Measurements from ENCODE around the gene ST14.
"Not testable (repeated sequence)": the region's sequence is repeated elsewhere in the genome, so short reads cannot be mapped to it uniquely, and the experiment has no call there.

The ST14 gene

DNA sequence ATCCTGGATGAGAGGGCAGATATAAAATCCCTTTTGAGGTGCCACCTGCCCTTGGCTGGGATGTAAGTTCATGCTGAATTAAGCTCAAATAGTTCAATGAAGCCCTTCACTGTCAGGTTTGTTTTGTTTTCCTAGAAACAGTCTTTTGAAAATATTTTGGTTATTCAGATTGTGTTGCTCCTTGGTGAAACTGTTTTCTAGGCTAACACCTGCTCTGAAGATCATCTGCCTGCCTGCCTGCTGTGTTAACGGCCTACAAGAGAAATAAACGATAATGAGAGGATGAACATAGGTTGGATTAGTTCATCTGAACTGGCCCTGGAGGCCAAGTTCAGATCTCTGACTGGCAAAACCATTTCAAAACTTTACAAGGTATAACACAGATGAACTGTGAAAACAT, 87.7 kb downstream of the ST14 start:
- Histone ChIP-seq H3K9me3 (ENCODE audit: control insufficient read depth, low read length) (no peaks in the 10 kb centered on the region), H3K27me3 (ENCODE audit: control insufficient read depth, insufficient read depth, low read length, poor library complexity, severe bottlenecking) (no peaks in the 10 kb centered on the region), H3K27ac (ENCODE audit: insufficient read depth, low read depth, low read length, poor library complexity, severe bottlenecking) (no peak overlapping the region), H3K36me3 (ENCODE audit: control insufficient read depth, insufficient read depth, low read length) (no peaks in the 10 kb centered on the region), H3K4me1 (ENCODE audit: control insufficient read depth, insufficient read depth, low read length) (no peaks in the 10 kb centered on the region), H3K4me3 (ENCODE audit: insufficient read depth, low read depth, low read length) (no peak overlapping the region)
- WGBS, 2 experiments: 91 to 100% methylated on average over 2 of the region's 2 CpGs

DNA sequence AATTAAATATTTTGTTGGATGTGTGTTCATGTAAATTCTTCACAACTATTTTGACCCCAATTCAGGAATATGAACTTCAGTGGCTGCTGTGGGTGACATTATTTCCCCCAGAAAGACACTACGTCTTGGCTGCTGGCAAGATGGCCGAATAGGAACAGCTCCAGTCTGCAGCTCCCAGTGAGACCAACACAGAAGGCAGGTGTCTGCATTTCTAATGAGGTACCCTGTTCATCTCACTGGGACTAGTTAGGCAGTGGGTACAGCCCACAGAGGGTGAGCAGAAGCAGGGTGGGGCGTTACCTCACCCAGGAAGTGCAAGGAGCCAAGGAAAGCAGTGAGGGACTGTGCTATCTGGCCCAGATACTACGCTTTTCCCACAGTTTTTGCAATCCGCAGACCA, 89.8 kb downstream of the ST14 start:
- no peaks in the 10 kb centered on the region for H3K27me3 ChIP-seq (ENCODE audit: control insufficient read depth, insufficient read depth, low read length, poor library complexity, severe bottlenecking)
- H3K4me1 ChIP-seq (ENCODE audit: control insufficient read depth, insufficient read depth, low read length): no peaks in the 10 kb centered on the region
- H3K36me3 ChIP-seq (ENCODE audit: control insufficient read depth, insufficient read depth, low read length): no peaks in the 10 kb centered on the region
- 95 to 97% methylated on average over 5 of the region's 5 CpGs for WGBS, 2 experiments
- H3K9me3 ChIP-seq (ENCODE audit: control insufficient read depth, low read length): no peaks in the 10 kb centered on the region
- H3K4me3 ChIP-seq (ENCODE audit: insufficient read depth, low read depth, low read length): no peak overlapping the region
- no peak overlapping the region for H3K27ac ChIP-seq (ENCODE audit: insufficient read depth, low read depth, low read length, poor library complexity, severe bottlenecking)

DNA sequence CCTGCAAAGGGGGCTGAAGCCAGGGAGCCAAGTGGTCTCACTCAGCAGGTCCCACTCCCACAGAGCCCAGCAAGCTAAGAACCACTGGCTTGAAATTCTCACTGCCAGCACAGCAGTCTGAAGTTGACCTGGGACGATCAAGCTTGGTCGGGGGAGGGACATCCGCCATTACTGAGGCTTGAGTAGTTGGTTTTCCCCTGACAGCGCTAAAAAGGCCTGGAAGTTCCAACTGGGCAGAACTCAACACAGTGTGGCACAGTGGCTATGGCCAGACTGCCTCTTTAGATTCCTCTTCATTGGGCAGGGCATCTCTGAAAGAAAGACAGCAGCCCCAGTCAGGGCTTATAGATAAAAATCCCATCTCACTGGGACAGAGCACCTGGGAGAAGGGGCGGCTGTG, 90.3 kb downstream of the ST14 start:
- H3K9me3 ChIP-seq (ENCODE audit: control insufficient read depth, low read length); H3K4me3 ChIP-seq (ENCODE audit: insufficient read depth, low read depth, low read length); H3K4me1 ChIP-seq (ENCODE audit: control insufficient read depth, insufficient read depth, low read length); H3K27ac ChIP-seq (ENCODE audit: insufficient read depth, low read depth, low read length, poor library complexity, severe bottlenecking); H3K36me3 ChIP-seq (ENCODE audit: control insufficient read depth, insufficient read depth, low read length); H3K27me3 ChIP-seq (ENCODE audit: control insufficient read depth, insufficient read depth, low read length, poor library complexity, severe bottlenecking): not testable (repeated sequence)
- WGBS, 2 experiments: 87 to 91% methylated on average over 5 of the region's 5 CpGs

DNA sequence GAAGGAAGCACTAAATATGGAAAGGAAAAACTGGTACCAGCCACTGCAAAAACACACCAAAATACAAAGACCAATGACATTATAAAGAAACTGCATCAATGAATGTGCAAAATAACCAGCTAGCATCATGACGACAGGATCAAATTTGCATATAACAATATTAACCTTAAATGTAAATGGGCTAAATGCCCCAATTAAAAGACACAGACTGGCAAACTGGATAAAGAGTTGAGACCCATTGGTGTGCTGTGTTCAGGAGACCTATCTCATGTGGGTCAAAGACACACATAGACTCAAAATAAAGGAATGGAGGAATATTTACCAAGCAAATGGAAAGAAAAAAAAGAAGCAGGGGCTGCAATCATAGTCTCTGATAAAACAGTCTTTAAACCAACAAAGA, 92.2 kb downstream of the ST14 start:
- not testable (repeated sequence) for H3K27me3 ChIP-seq (ENCODE audit: control insufficient read depth, insufficient read depth, low read length, poor library complexity, severe bottlenecking); H3K27ac ChIP-seq (ENCODE audit: insufficient read depth, low read depth, low read length, poor library complexity, severe bottlenecking); H3K4me1 ChIP-seq (ENCODE audit: control insufficient read depth, insufficient read depth, low read length); H3K4me3 ChIP-seq (ENCODE audit: insufficient read depth, low read depth, low read length); H3K9me3 ChIP-seq (ENCODE audit: control insufficient read depth, low read length); H3K36me3 ChIP-seq (ENCODE audit: control insufficient read depth, insufficient read depth, low read length)
- WGBS, 2 experiments: 81 to 83% methylated on average over 1 of the region's 1 CpG

All from ectodermal cell (in vitro differentiated cells).